Femur (tissue), 1 donor: Measurements from ENCODE around the gene WIZ.

Experiments used
- DNase-seq: peaks from one replicate; pipeline ENCODE4 v3.0.0-alpha.2; 2017

The WIZ gene

GRCh38 chr19:15444505-15445226 is 5.1 kb downstream of the WIZ start:
- DNase-seq: no peak

DNA sequence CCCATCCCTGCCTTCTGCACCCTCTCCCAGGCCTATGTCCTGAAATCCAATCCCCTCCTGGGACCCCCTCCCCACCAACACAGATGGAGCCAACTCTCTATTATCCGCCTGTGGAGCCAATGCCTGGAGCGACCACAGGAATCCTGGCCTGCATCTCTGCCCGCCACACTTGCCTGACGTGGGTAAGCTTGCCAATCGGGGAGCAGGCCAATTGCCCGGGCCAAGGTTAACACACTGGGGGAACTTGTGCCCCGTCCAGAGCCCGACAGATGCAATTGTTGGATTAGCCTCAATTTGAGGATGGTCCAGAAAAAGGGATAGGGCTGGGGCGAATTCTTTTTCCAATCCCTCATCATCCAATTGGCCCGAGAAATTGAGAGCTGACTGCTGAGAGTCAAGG is 5.9 kb downstream of the WIZ start:
- DNase-seq: peak; percentile 76

- DNase-seq: no peak
Observed at GRCh38 chr19:15443325-15443724, 6.4 kb downstream of the WIZ start.

DNA sequence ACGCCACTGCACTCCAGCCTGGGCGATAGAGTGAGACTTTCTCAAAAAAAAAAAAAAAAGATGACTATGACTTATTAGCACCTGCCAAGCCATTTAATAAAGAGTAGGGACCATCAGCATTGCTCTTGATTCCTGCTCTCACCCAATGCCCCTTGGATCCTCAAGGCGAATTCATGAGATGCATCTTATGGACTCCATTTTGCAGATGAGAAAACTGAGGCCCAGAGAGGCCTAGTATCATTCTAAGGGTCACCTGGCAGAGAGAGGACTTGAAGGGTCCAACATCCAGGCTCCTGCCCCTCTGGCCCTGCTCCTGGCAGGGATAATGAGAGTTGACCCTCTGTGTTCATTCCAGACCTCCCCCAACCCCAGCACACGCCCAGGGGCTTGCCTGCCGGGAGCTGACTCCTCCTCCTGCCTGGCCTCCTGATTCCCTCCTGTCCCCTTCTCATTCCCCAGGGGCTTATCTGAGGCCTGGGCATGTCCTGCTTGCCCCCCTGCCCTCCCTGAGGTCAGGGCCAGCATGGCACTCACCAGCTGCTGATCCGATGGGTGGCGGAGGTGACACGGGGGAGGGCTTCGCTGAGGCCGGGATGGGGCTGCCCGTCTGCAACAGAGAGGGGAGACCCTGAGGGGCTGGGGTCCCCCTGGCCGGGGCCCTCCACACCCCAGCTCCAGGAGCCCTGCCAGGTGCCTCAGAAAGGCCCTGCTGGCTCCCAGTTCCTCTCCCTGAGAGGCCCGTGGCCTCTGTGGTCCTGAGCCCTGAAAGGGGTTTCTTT is 7.4 kb downstream of the WIZ start:
- no peak for DNase-seq

GRCh38 chr19:15441317-15441716 is 8.4 kb downstream of the WIZ start:
- DNase-seq: no peak

- DNase-seq: no peak
Observed at GRCh38 chr19:15439821-15440641, 9.7 kb downstream of the WIZ start.

DNA sequence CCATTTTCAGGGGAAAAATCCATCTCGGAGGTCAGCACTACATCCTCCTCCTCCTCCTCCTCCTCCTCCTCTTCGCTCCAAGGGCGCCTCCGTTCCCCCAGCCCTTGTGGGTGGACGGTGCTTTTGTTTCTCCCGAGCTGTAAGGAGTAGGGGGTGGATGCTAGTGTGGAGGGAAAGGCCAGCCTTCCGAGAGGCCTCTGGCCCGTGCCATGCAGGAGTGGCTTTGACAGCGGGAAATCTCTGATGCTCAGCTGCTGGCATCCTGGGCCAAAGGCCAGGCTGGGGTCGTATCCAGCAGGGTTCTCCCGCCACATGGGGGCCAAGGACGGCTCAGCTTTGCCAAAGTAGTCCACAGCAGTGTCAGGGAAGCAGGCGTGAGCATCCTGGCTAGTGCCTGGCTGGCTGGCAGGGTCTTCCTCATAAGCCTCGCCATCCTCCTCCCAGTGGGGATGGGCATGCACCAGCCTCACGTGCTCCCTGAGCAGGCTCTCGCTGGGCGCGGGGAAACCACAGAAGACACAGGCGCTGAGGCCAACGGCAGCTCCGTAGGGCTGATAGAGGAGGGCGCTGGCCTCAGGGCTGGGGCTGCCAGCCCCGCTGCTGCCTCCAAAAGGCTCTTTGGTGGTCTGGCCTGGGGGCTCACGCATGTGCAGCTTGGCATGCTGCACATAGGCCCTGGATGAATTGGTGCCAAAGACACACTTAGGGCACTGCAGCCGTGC is 10.5 kb downstream of the WIZ start:
- no peak for DNase-seq

DNA sequence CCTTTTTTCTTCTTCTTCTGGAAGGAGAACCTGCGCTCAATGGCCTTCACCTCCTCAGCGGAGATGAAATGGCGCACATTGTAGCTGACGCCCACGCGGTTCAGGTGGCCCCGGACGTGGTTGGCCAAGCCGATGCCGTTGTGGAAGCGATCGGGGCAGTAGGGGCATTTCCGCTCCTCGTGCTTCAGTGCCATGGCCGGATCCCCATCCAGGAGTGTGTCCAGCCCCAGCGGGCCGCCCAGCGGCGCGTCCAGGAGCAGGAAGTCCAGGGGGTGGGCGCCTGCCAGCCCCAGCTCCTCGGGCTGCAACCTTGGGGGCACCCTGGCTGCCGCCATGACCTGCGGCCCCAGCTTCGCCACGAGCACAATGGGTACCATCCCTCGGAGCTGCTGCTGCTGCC is 11.2 kb downstream of the WIZ start:
- DNase-seq: no peak

GRCh38 chr19:15438124-15438496 is 11.6 kb downstream of the WIZ start:
- DNase-seq: no peak

DNA sequence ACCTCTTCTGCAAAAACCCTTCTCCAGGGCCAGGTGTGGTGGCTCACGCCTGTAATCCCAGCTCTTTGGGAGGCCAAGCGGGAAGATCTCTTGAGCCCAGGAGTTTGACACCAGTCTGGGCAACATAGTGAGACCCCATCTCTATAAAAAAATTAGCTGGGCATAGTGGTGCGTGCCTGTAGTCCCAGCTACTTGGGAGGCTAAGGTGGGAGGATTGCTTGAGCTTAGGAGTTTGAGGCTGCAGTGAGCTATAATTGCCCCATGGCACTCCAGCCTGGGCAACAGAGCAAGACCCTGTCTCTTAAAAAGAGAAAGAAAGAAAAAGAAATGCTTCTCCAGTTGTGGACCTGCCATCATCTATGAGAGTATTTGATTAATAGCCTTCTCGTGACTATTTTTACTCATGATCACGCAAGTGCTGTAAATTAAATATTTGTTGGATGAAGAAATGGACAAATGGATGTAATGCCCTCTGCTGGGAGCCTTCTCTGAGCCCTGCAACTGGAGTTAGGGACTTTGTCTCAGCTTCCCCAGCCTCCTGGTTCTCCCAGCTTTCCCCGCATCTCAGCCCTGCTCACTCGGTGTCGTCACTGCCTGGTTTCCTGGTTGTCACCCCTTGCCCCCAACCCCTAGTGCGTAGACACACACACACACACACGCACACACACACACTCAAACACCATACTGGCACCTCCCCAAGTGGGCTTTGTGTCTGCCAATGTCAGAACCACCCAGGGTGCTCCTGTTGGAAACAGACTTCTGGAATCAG is 12.2 kb downstream of the WIZ start:
- no peak for DNase-seq

DNA sequence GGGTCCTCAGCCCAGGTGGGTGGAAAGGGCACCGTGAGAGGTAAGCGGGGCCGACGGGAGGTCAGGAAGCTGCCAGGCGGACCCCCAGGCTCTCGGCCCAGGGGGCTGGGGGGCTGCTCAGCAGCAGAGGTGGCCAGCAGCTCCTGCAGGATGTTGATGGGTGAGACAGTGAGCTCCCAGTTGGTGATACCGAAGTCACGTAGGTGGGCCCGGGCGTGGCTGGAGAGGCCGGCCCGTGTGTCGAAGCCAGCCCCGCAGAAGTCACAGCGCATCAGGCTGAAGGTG is 13.0 kb downstream of the WIZ start:
- DNase-seq: no peak

DNA sequence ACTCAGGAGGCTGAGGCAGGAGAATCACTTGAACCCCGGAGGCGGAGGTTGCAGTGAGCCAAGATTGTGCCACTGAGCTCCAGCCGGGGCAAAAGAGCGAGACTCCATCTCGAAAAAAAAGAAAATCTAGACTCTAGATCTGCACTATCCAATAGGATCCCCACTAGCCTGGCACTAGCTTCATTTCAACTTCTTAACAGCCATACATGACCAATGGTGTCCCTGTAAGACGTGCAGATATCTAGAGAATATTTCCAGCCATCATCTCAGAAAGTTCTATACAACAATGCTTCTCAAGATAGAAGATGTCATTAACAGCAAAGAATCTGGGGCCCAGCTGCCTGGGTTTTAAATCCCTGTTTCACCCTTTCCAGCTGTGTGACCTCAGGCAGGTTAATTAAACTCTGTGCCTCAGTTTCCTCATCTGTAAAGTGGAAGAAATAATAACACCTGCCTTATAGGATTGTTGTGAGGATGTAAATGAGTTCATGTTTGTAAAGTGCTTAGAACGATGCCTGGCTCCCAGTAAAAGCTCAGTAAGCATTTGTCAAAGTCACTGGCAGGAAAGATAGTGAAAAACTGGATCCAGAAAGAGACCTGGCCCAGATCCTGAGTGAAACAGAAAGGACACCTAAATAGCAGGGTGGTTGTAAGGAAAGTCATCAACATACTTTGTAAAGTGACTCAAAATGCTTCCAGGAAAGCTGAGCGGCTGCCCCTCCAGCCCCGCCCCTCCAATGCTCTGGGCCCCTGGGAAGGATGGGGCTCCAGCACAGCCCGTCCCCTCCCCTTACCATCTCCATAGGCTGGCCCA is 13.5 kb downstream of the WIZ start:
- DNase-seq: no peak

- DNase-seq: no peak
Observed at GRCh38 chr19:15433519-15434069, 16.2 kb downstream of the WIZ start.

GRCh38 chr19:15432629-15433518 is 16.9 kb downstream of the WIZ start:
- peak; percentile 96 for DNase-seq

GRCh38 chr19:15432018-15432494 is 17.7 kb downstream of the WIZ start:
- DNase-seq: no peak

GRCh38 chr19:15431396-15432017 is 18.2 kb downstream of the WIZ start:
- no peak for DNase-seq

GRCh38 chr19:15430526-15431120 is 19.1 kb downstream of the WIZ start:
- no peak for DNase-seq

DNA sequence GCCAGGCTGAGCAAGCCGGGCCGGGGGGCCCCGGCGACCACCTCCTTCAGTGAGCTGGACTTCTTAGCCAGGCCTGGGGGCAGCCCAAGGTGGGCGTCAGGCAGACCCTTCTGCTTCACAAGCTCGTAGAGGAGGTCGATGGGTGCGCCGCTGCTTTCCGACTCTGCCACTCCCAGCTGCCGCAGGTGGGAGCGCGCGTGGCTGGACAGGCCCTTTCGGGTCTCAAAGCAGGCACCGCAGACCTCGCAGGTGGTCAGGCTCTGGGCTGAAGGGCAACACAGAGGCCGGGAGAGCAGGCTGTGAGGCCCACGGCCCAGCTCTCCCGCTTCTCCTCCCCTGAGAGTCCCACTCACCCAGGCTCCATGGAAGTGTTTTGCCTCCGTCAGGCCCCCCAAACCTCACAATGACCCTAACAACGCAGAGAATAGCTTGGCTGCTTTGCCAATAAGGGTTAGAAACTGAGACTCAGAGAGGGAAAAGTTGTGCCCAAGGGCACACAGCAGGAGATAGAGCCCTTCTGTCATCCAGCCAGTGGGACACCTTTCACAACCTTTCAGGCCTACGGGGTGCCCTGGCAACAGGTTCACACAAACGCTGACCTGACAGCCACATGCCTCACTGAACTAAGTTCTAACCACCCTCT is 19.8 kb downstream of the WIZ start:
- no peak for DNase-seq
